HUES48 (cell line): ENCODE data around the gene MAGI1.
"Not testable (repeated sequence)": the region's sequence is repeated elsewhere in the genome, so short reads cannot be mapped to it uniquely, and the experiment has no call there.

ENCODE experiments used
- H3K27ac ChIP-seq: one replicate; pipeline ENCODE4 v1.7.0; 2013; ENCODE audit warnings: low read depth, low read length, inconsistent platforms
- H3K27me3 ChIP-seq: 2 replicates; pipeline ENCODE4 v1.6.1; 2013; ENCODE audit warnings: mild to moderate bottlenecking, low read length; ENCODE audit not compliant: control insufficient read depth, insufficient read depth
- H3K36me3 ChIP-seq: 2 replicates; pipeline ENCODE4 v1.6.1; 2013; ENCODE audit warnings: low read length; ENCODE audit not compliant: control insufficient read depth, insufficient read depth
- H3K4me1 ChIP-seq: 2 replicates; pipeline ENCODE4 v1.6.1; 2013; ENCODE audit warnings: mild to moderate bottlenecking, low read length; ENCODE audit not compliant: control insufficient read depth, insufficient read depth
- H3K4me3 ChIP-seq: 2 replicates; pipeline ENCODE4 v1.5.1; 2013; ENCODE audit warnings: mild to moderate bottlenecking, low read depth, low read length
- H3K9ac ChIP-seq: 2 replicates; pipeline ENCODE4 v1.6.1; 2013; ENCODE audit warnings: mild to moderate bottlenecking, low read depth, low read length, moderate library complexity
- H3K9me3 ChIP-seq: 2 replicates; pipeline ENCODE4 v1.6.1; 2013; ENCODE audit warnings: low read length; ENCODE audit not compliant: control insufficient read depth, insufficient read depth

Gene MAGI1

DNA sequence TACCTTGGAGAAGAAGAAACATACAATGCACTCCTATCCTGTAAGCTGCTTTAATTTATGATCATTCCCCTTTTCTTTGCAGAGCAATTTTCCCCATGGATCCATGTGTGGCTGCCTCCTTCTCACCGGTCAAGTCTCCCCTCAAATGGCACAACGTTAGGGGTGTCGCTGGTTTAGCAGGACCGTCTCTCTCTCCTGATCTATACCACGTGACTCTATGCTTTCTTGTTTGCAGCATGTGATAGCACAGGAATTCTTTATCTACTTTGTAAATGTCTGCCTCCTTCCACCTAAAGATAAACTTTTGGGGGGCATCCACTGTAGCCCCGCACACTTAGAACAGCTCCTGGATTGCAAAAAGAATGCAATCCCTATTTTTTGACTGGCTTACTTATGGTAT is 506.0 kb downstream of the MAGI1 start:
- peaks cover 25% of the 10 kb centered on the region for H3K4me1 ChIP-seq
- H3K4me3 ChIP-seq: no peak overlapping the region
- no peak overlapping the region for H3K9ac ChIP-seq
- no peaks in the 10 kb centered on the region for H3K9me3 ChIP-seq
- H3K27ac ChIP-seq: no peak overlapping the region
- H3K27me3 ChIP-seq: no peaks in the 10 kb centered on the region
- H3K36me3 ChIP-seq: no peaks in the 10 kb centered on the region

DNA sequence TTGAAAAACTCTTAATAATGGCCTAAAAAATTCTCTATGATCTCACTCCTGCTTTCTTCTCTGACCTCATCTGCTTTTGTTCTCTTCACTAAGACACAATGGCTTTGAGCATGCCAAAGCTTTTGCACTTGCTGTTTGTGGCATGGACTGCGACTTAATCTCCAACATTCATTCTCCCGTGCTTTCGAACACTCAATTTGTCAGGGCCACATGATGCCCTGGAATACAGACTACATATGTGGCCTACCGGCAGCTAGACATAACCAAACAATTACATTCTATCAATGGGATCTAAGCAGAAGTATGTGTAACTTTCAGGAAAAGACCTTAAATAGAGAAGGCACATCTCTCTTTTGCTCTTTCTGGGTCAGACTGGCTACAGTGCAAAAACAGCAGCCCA is 506.5 kb downstream of the MAGI1 start:
- no peaks in the 10 kb centered on the region for H3K36me3 ChIP-seq
- no peaks in the 10 kb centered on the region for H3K9me3 ChIP-seq
- peaks cover 21% of the 10 kb centered on the region for H3K4me1 ChIP-seq
- no peak overlapping the region for H3K27ac ChIP-seq
- no peak overlapping the region for H3K4me3 ChIP-seq
- H3K9ac ChIP-seq: no peak overlapping the region
- H3K27me3 ChIP-seq: no peaks in the 10 kb centered on the region

DNA sequence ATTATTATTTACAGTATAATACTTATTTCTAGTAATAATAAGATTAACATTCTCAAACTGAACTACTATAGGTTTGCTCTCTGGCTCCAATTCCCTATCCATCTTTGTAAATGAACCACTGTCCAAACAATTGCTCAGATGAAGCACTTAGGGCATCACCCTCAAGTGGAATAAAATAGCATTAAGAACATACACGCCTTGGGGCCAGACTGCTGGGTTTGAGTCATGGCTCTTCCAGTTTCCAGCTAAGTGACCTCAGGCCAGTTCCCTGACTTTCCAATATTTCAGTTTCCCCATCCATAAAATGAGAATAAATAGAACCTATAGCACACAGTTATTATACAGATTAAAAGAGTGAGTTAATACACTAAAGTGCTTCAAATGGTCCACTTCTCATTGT is 507.2 kb downstream of the MAGI1 start:
- H3K27ac ChIP-seq: no peak overlapping the region
- peaks cover 15% of the 10 kb centered on the region for H3K4me1 ChIP-seq
- no peak overlapping the region for H3K9ac ChIP-seq
- H3K4me3 ChIP-seq: no peak overlapping the region
- H3K27me3 ChIP-seq: no peaks in the 10 kb centered on the region
- no peaks in the 10 kb centered on the region for H3K9me3 ChIP-seq
- H3K36me3 ChIP-seq: no peaks in the 10 kb centered on the region

- H3K4me3 ChIP-seq: no peak overlapping the region
- H3K36me3 ChIP-seq: no peaks in the 10 kb centered on the region
- no peaks in the 10 kb centered on the region for H3K9me3 ChIP-seq
Measured at GRCh38 chr3:65526656-65527055, 512.1 kb downstream of the MAGI1 start.

GRCh38 chr3:65524584-65524983 is 514.1 kb downstream of the MAGI1 start:
- Histone ChIP-seq H3K27me3 (no peaks in the 10 kb centered on the region), H3K9ac (no peak overlapping the region)

More at GRCh38 chr3:65526656-65527055, 512.1 kb downstream of the MAGI1 start:
- H3K9ac ChIP-seq: 0 out of 2 replicates have a peak overlapping the region, but pooled peaks have one; percentile 21
- peaks cover 23% of the 10 kb centered on the region for H3K4me1 ChIP-seq
- H3K27me3 ChIP-seq: no peaks in the 10 kb centered on the region
- no peak overlapping the region for H3K27ac ChIP-seq

GRCh38 chr3:65523878-65524277 is 514.8 kb downstream of the MAGI1 start:
- H3K4me3 ChIP-seq: no peak overlapping the region
- H3K27ac ChIP-seq: no peak overlapping the region
- no peak overlapping the region for H3K9ac ChIP-seq
- H3K36me3 ChIP-seq: no peaks in the 10 kb centered on the region
- H3K27me3 ChIP-seq: no peaks in the 10 kb centered on the region
- peaks cover 36% of the 10 kb centered on the region for H3K4me1 ChIP-seq
- H3K9me3 ChIP-seq: no peaks in the 10 kb centered on the region

More at GRCh38 chr3:65524584-65524983, 514.1 kb downstream of the MAGI1 start:
- Histone ChIP-seq H3K9me3 (no peaks in the 10 kb centered on the region), H3K27ac (no peak overlapping the region), H3K36me3 (no peaks in the 10 kb centered on the region), H3K4me3 (no peak overlapping the region), H3K4me1 (peaks cover 35% of the 10 kb centered on the region)

DNA sequence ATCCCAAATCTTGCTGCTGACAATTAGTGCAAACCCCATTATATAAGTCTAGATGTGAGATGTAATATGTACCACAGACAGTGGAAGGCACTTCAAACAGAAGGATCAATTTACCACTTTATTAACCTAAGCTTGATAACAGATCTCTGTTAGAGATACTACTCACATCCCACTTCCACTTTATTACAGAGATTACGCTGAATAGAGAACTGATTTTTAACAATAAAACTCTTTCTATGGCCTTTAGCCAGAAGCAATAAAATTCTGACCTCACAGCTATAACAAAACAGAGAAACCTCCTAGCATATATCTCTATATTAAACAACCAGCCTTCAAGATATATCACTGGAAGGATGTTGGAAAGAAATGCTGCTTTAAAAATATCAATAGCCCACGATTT is 517.7 kb downstream of the MAGI1 start:
- no peak overlapping the region for H3K27ac ChIP-seq
- H3K9ac ChIP-seq: no peak overlapping the region
- H3K4me3 ChIP-seq: no peak overlapping the region
- H3K27me3 ChIP-seq: no peaks in the 10 kb centered on the region
- peaks cover 36% of the 10 kb centered on the region for H3K4me1 ChIP-seq
- no peaks in the 10 kb centered on the region for H3K36me3 ChIP-seq
- H3K9me3 ChIP-seq: no peaks in the 10 kb centered on the region

GRCh38 chr3:65516998-65517397 is 521.7 kb downstream of the MAGI1 start:
- Histone ChIP-seq H3K4me1 (peaks cover 13% of the 10 kb centered on the region), H3K4me3 (no peak overlapping the region), H3K9ac (no peak overlapping the region), H3K9me3 (no peaks in the 10 kb centered on the region), H3K36me3 (no peaks in the 10 kb centered on the region), H3K27me3 (no peaks in the 10 kb centered on the region), H3K27ac (no peak overlapping the region)

GRCh38 chr3:65514317-65514716 is 524.4 kb downstream of the MAGI1 start:
- not testable (repeated sequence) for H3K9me3 ChIP-seq, H3K9ac ChIP-seq, H3K4me1 ChIP-seq, H3K4me3 ChIP-seq, H3K27ac ChIP-seq, H3K36me3 ChIP-seq, H3K27me3 ChIP-seq

DNA sequence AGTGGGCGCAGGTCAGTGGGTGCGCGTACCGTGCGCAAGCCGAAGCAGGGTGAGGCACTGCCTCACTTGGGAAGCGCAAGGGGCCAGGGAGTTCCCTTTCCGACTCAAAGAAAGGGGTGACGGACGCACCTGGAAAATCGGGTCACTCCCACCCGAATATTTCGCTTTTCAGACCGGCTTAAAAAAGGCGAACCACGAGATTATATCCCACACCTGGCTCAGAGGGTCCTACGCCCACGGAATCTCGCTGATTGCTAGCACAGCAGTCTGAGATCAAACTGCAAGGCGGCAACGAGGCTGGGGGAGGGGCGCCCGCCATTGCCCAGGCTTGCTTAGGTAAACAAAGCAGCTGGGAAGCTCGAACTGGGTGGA is 529.3 kb downstream of the MAGI1 start:
- Histone ChIP-seq H3K27ac (peak overlapping the region; percentile 87), H3K9ac (peak overlapping the region; percentile 92)

GRCh38 chr3:65508750-65509422 is 529.8 kb downstream of the MAGI1 start:
- Histone ChIP-seq H3K27me3 (no peaks in the 10 kb centered on the region), H3K36me3 (no peaks in the 10 kb centered on the region), H3K4me3 (peak overlapping the region; percentile 69), H3K27ac (peak overlapping the region; percentile 87), H3K9ac (peak overlapping the region; percentile 92), H3K9me3 (no peaks in the 10 kb centered on the region), H3K4me1 (peaks cover 7% of the 10 kb centered on the region; the same call in 1 of the 2 replicates)

More for the DNA sequence above, 529.3 kb downstream of the MAGI1 start:
- H3K4me1 ChIP-seq, H3K9me3 ChIP-seq, H3K27me3 ChIP-seq, H3K36me3 ChIP-seq: not testable (repeated sequence)
- peak overlapping the region; percentile 69 for H3K4me3 ChIP-seq
